Glomerular visceral epithelial cell (primary cell): ENCODE results near the gene ATF7IP2.
"Not testable (repeated sequence)": the region's sequence is repeated elsewhere in the genome, so short reads cannot be mapped to it uniquely, and the experiment has no call there.

Experiments
- DNase-seq: peaks from one replicate; pipeline ENCODE4 v3.0.0-alpha.2; 2016; ENCODE audit errors: extremely low spot score

Gene ATF7IP2, protein sequence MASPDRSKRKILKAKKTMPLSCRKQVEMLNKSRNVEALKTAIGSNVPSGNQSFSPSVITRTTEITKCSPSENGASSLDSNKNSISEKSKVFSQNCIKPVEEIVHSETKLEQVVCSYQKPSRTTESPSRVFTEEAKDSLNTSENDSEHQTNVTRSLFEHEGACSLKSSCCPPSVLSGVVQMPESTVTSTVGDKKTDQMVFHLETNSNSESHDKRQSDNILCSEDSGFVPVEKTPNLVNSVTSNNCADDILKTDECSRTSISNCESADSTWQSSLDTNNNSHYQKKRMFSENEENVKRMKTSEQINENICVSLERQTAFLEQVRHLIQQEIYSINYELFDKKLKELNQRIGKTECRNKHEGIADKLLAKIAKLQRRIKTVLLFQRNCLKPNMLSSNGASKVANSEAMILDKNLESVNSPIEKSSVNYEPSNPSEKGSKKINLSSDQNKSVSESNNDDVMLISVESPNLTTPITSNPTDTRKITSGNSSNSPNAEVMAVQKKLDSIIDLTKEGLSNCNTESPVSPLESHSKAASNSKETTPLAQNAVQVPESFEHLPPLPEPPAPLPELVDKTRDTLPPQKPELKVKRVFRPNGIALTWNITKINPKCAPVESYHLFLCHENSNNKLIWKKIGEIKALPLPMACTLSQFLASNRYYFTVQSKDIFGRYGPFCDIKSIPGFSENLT

GRCh38 chr16:10385725-10386516 lies at the start of gene ATF7IP2:
ATF7IP2 (plus strand) TSS chr16:10386061; CDS start chr16:10430621, 44,560 bp downstream.
- peak; percentile 87 for DNase-seq

- DNase-seq: no peak
These were observed 47.4 kb upstream of the ATF7IP2 start for GRCh38 chr16:10338426-10338825.

- DNase-seq: no peak
These were observed 45.8 kb upstream of the ATF7IP2 start for GRCh38 chr16:10339777-10340732.

GRCh38 chr16:10343124-10343760 lies 42.6 kb upstream of the ATF7IP2 start:
- DNase-seq: no peak

DNA sequence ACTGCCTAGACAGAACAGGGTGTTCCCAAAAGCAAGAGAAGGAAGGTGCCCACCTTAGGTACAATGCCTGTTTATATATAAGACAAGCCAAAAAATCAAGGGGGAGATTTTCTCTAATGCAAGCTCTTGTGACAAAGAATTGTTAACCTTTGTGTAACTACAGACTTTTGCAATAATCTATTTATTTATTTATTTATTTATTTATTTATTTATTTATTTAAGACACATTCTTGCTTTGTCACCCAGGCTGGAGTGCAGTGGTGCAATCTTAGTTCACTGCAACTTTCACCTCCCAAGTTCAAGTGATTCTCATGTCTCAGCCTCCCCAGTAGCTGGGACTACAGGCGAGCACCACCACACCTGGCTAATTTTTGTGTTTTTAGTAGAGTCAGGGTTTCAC lies 41.2 kb upstream of the ATF7IP2 start:
- not testable (repeated sequence) for DNase-seq

DNA sequence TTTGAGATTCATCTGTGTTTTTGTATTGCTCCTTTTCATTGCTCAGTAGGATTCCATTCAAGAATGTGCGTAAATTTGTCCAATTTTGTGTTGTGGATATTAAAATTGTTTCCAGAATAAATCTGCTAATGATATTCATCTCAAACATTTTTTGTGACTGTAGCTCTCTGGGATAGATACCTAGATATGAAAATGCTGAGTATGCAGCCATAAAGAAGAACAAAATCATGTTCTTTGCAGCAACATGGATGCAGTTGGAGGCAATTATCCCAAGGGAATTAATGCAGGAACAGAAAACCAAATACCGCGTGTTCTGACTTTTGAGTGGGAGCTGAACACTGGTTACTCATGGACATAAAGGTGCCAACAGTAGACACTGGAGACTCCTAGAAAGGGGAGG lies 40.2 kb upstream of the ATF7IP2 start:
- DNase-seq: no peak

- no peak for DNase-seq
These were observed 36.0 kb upstream of the ATF7IP2 start for GRCh38 chr16:10349851-10350250.

DNA sequence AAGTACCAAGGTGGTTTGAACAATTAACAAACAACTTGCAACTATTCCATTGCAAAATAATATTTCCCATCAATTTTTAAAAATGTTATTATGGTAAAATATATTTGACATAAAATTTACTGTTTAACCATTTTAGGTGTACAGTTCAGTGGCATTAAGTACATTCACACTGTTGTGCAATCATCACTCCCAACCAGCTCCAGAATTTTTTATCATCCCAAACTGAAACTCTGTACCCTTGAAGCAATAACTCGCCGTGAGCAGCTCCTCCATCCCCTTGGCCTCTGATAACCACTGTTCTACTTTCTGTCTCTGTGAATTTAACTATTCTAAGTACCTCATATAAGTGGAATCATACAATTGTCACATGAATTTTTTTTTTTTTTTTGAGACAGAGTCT lies 33.6 kb upstream of the ATF7IP2 start:
- DNase-seq: no peak

- no peak for DNase-seq
These were observed 30.3 kb upstream of the ATF7IP2 start for GRCh38 chr16:10355589-10355988.

- no peak for DNase-seq
These were observed 28.7 kb upstream of the ATF7IP2 start for GRCh38 chr16:10356870-10357842.

DNA sequence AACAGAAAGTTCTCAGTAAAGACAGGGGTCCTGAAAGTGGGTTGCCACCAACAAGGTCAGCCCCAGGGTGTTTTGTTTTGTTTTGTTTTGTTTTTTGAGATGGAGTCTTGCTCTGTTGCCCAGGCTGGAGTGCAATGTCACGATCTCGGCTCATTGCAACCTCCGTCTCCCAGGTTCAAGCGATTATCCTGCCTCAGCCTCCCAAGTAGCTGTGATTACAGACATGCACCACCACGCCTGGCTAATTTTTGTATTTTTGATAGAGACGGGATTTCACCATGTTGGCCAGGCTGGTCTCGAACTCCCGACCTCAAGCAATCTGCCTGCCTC lies 24.1 kb upstream of the ATF7IP2 start:
- DNase-seq: not testable (repeated sequence)

- DNase-seq: no peak
These were observed 23.6 kb upstream of the ATF7IP2 start for GRCh38 chr16:10362077-10362863.

DNA sequence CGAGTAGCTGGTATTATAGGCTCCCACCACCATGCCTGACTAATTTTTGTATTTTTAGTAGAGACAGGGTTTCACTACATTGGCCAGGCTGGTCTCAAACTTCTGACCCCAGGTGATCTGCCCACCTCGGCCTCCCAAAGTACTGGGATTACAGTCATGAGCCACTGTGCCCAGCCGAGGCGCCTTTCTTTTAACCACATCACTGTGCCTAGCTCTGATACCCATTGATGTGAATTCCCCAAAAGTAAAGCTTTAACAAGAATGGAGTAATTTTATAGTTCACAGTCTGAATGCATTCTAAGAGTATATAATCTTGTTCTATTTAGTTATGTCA lies 23.0 kb upstream of the ATF7IP2 start:
- DNase-seq: not testable (repeated sequence)

- DNase-seq: not testable (repeated sequence)
These were observed 19.2 kb upstream of the ATF7IP2 start for GRCh38 chr16:10366619-10367018.

- DNase-seq: no peak
These were observed 18.2 kb upstream of the ATF7IP2 start for GRCh38 chr16:10367616-10368188.

DNA sequence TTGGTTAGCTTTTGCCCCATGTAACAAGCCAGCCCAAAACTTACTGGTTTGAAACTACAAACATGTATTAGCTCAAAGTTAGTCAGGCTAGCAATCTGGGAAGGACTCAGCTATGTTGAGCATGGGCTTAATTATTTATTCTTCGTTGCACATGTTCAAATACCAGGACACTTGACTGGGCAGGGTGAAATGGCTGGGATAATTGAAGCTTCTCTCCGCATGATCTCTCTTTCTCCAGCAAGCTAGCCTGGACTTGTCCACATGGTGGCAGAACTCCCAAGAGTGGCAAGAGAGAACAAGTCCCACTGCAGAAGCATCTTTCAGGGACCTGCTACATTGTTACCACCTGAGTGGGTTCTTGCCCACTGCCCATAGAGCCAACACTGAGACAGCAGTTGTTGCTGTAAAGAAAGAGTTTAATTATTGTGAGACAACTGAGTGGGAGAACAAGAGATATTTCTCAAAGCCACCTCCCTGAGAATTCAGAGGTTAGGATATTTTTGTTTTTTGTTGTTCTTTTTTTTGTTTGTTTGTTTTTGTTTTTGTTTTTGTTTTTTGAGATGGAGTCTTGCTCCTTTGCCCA lies 16.8 kb upstream of the ATF7IP2 start:
- peak; percentile 44 for DNase-seq

DNA sequence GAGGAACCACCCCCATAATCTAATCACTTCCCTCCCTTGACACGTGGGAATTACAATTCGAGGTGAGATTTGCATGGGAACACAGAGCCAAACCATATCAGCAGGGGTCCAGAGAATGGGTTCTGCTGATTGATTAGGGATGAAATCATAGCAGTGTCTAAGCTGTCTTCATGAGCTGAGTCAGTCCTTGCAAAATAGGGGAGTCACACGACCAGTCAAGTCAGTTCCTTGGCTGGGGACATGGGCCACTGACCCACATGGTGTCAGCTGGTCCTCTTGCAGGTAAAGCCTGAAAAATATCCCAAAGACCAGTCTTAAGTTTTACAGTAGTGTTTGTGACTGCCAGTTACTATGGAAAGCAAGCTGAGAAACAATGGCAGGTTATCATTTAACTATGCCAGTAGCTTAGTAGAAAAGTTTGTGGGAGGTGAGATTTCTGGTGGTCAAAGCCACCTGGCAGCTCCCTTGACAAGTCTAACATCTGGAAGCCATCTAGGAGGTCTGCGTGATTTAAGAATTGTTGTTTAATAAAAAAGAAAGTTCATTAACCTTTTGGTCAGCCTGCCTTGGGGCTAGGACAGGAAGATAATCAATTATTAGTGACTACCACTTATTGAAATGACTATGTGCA lies 15.7 kb upstream of the ATF7IP2 start:
- no peak for DNase-seq

GRCh38 chr16:10371592-10371991 lies 14.3 kb upstream of the ATF7IP2 start:
- DNase-seq: no peak
